Anterior cingulate cortex (tissue), 58 donors: Measurements from ENCODE around the gene ZNF598.

ENCODE experiments used
- DNase-seq, 58 donors: peaks; one replicate each; lab custom pipeline; 2025; lab: John Stamatoyannopoulos, UW

The ZNF598 gene

GRCh38 chr16:2009791-2010510, at the start of gene ZNF598:
ZNF598 (minus strand) TSS chr16:2009821.
- peak in 56 of 58 donors; percentile 15 to 89 (median 70) for DNase-seq

- DNase-seq = no peak
Observed at GRCh38 chr16:2058872-2059271, 49.3 kb upstream of the ZNF598 start.

- DNase-seq = no peak
Observed at GRCh38 chr16:2058420-2058819, 48.8 kb upstream of the ZNF598 start.

- DNase-seq = no peak
Observed at GRCh38 chr16:2057438-2057837, 47.8 kb upstream of the ZNF598 start.

GRCh38 chr16:2056681-2057407, 47.2 kb upstream of the ZNF598 start:
- DNase-seq = peak in 24 of 58 donors; percentile 2 to 75 (median 28)

- DNase-seq = peak in 10 of 58 donors; percentile 6 to 69 (median 26)
Observed at GRCh38 chr16:2056077-2056476, 46.5 kb upstream of the ZNF598 start.

- DNase-seq = no peak
Observed at GRCh38 chr16:2054543-2055245, 45.1 kb upstream of the ZNF598 start.

GRCh38 chr16:2053897-2054296, 44.3 kb upstream of the ZNF598 start:
- no peak for DNase-seq

GRCh38 chr16:2053211-2053610, 43.6 kb upstream of the ZNF598 start:
- DNase-seq = no peak

- DNase-seq = peak in 2 of 58 donors; percentile 46 to 53
Observed at GRCh38 chr16:2048116-2048543, 38.5 kb upstream of the ZNF598 start.

- peak; percentile 61 to 99 (median 95) for DNase-seq
Observed at GRCh38 chr16:2047330-2048115, 37.9 kb upstream of the ZNF598 start, which contains the start of the genes NTHL1 and TSC2. NTHL1 (minus strand) TSS chr16:2047834; CDS start chr16:2047823, 11 bp downstream. TSC2 (plus strand) TSS chr16:2047985; CDS start chr16:2048616, 631 bp downstream.

- DNase-seq = no peak
Observed at GRCh38 chr16:2046893-2047329, 37.3 kb upstream of the ZNF598 start.

GRCh38 chr16:2045965-2046892, 36.6 kb upstream of the ZNF598 start:
- DNase-seq = no peak

GRCh38 chr16:2044541-2044940, 34.9 kb upstream of the ZNF598 start:
- no peak for DNase-seq

GRCh38 chr16:2043667-2044451, 34.2 kb upstream of the ZNF598 start:
- DNase-seq = peak in 29 of 58 donors; percentile 6 to 70 (median 32)

- no peak for DNase-seq
Observed at GRCh38 chr16:2042986-2043666, 33.5 kb upstream of the ZNF598 start.

GRCh38 chr16:2042171-2042985, 32.8 kb upstream of the ZNF598 start:
- DNase-seq = no peak
